ENCODE results near the gene SPOCK1. TPM values are rescaled to one million over a fixed set of nuclear protein-coding genes. Genes with fewer than 3 reads are reported as not detected.

SPOCK1 gene
- total RNA-seq, 1 experiment from 2014 or later = 10.9 TPM

GRCh38 chr5:137400571-137400970 is 98.6 kb downstream of the SPOCK1 start:
- no peaks in the 10 kb centered on the region for H3K4me1 Mint-ChIP-seq
- no peak overlapping the region for H2BK15ac ChIP-seq (ENCODE audit: low read depth, low read length)
- H3K27ac Mint-ChIP-seq = no peak overlapping the region; a peak in 1 of 7 replicates
- H3K27me3 ChIP-seq (ENCODE audit: insufficient read depth, low read length) = no peaks in the 10 kb centered on the region
- H3K4ac ChIP-seq (ENCODE audit: low read depth, low read length) = no peak overlapping the region
- no peak overlapping the region; a peak in 1 of 5 replicates for H3K4me3 Mint-ChIP-seq
- no peak for DNase-seq
- no peak overlapping the region for H3K56ac ChIP-seq (ENCODE audit: insufficient read length, low read depth, low read length)
- no peaks in the 10 kb centered on the region for H3K79me1 ChIP-seq (ENCODE audit: insufficient read depth, low read depth, low read length, poor library complexity, severe bottlenecking)
- H2BK5ac ChIP-seq (ENCODE audit: insufficient read length, low read length) = no peak overlapping the region
- H4K20me1 ChIP-seq (ENCODE audit: control insufficient read depth, insufficient read depth, insufficient read length) = no peaks in the 10 kb centered on the region
- H2AFZ ChIP-seq (ENCODE audit: low read length) = no peak overlapping the region
- no peak overlapping the region for H2BK120ac ChIP-seq (ENCODE audit: low read depth, low read length, poor library complexity, severe bottlenecking)
- no peak overlapping the region for H3K4me2 ChIP-seq (ENCODE audit: insufficient read depth, insufficient read length, low read length)
- H2BK12ac ChIP-seq (ENCODE audit: insufficient read length, low read depth, low read length) = no peak overlapping the region
- H4K8ac ChIP-seq (replicated peaks; ENCODE audit: insufficient read length, low read depth, low read length) = no peak overlapping the region
- H3K18ac ChIP-seq (ENCODE audit: insufficient read length, low read depth, low read length) = no peak overlapping the region
- H3T11ph ChIP-seq (ENCODE audit: low read length) = no peak overlapping the region
- no peak overlapping the region for H2AK5ac ChIP-seq (ENCODE audit: insufficient read length, low read length)
- peaks cover 3% of the 10 kb centered on the region for H3K27me3 Mint-ChIP-seq (ENCODE audit: low read depth)
- H3K9me3 ChIP-seq (ENCODE audit: control insufficient read depth, low read depth, low read length) = no peaks in the 10 kb centered on the region
- TF ChIP-seq CTCF (conservative IDR thresholded peaks at IDR 0.05) = no peak
- no peaks in the 10 kb centered on the region for H3K79me2 ChIP-seq (ENCODE audit: insufficient read depth, low read length)
- H3K36me3 Mint-ChIP-seq (ENCODE audit: insufficient read depth in 1 of 3, low read depth in 3 of 3) = no peaks in the 10 kb centered on the region
- H2BK20ac ChIP-seq (ENCODE audit: low read depth, low read length, poor library complexity, severe bottlenecking) = no peak overlapping the region
- H4K91ac ChIP-seq (ENCODE audit: insufficient read length, low read depth, low read length) = no peak overlapping the region
- no peak overlapping the region for H3K27ac ChIP-seq (ENCODE audit: insufficient read length, low read depth, low read length)
- no peak overlapping the region for H3K9ac ChIP-seq (ENCODE audit: extremely low read depth, insufficient read length, low read length)
- H3K9me3 Mint-ChIP-seq = no peaks in the 10 kb centered on the region
- no peak overlapping the region for H3K23ac ChIP-seq (ENCODE audit: insufficient read length, low read depth, low read length)
- no CpG with 5 or more reads among the region's 5 CpGs for WGBS (ENCODE audit: extremely low coverage, insufficient read length, low lambda C conversion rate)
- H3K23me2 ChIP-seq (ENCODE audit: insufficient read length, low read depth, low read length, poor library complexity, severe bottlenecking) = no peaks in the 10 kb centered on the region
- no peak overlapping the region for H3K14ac ChIP-seq (ENCODE audit: insufficient read depth, low read length)
- no peak overlapping the region for H4K5ac ChIP-seq (ENCODE audit: insufficient read length, low read depth, low read length)
- H3K4me1 ChIP-seq (ENCODE audit: insufficient read depth, low read length) = no peaks in the 10 kb centered on the region

Data from H9 (cell line).